ENCODE results near the gene RFNG.

RFNG gene

DNA sequence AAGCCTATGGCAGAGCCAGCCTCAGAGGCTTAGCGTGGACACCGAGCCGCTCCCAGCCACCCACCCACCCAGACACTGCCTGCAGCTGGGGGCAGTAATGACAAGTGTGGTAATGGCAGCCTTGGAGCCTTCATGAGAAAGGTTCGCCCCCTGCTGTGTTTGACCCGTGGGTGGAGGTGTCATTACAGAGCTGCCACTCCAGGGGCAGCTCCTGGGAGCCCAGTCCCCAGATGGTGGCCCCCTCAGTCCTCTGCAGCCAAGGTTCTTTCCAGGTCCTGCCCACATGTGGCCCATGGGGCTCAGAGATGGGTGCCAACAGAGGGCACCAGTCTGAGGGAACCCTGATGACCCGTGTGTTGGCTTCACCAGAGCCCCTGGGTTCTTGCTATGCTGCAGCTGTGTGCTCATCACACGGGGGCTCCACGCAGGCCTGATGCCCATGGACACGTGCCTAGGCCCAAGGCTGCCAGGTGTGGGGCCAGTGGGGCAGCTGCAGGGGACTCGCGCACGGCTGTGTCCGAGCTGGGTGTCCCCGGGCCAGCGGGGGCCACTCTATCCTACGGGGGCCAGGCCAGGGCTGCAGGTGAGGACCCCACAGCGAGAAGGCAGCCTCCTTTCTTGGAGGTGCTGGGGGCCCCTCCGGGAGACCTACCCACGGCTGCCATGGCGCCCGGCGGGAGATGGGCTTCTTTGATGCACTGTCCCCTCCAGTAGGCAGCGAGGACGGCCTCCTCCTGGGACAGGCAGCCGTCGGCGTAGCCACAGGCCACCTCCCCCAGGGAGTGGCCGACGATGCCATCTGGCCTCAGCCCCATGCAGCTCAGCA, 38.3 kb upstream of the RFNG start:
- DNase-seq = no peak

GRCh38 chr17:82088838-82089722, 37.5 kb upstream of the RFNG start:
- no peak for DNase-seq

DNA sequence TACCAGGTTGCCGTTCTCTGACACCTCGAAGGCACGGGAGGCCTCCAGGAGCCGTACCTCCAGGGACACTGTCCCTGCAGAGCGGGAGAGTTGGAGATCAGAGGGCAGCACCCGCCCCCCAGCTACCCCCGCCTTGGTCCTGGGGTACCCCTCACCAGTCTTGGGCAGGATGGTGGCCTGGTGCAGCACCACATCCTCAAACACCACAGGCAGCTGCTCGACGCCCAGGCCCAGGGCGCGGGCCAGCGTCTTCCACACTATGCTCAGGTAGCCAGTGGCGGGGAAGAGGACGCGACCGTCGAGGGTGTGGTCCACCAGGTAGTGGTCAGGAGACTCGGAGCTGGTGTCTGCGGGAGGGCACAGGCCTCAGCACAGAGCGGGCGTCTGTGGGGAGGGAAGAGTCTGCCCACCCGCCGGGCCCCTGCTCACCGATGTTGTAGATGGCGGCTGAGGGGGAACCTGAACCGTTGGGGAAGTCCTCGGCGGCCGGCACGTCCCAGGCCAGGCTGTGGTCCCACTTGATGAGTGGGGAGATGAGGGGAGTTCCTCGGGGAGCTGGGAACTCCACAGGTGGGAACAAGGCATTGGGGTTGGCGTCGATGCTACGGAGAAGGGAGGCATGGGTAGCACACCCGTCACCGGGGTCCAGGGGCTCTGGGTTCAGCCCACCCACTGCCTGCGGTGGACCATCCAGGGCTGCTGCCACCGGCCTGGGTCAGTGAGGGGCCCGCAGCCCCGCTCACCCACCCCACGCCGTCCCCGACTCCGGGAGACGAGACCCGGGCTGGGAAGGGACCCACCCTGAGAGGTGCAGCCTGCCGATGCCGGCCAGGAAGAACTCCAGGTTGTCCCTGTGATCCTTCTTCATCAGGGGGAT, 36.6 kb upstream of the RFNG start:
- DNase-seq = no peak

DNA sequence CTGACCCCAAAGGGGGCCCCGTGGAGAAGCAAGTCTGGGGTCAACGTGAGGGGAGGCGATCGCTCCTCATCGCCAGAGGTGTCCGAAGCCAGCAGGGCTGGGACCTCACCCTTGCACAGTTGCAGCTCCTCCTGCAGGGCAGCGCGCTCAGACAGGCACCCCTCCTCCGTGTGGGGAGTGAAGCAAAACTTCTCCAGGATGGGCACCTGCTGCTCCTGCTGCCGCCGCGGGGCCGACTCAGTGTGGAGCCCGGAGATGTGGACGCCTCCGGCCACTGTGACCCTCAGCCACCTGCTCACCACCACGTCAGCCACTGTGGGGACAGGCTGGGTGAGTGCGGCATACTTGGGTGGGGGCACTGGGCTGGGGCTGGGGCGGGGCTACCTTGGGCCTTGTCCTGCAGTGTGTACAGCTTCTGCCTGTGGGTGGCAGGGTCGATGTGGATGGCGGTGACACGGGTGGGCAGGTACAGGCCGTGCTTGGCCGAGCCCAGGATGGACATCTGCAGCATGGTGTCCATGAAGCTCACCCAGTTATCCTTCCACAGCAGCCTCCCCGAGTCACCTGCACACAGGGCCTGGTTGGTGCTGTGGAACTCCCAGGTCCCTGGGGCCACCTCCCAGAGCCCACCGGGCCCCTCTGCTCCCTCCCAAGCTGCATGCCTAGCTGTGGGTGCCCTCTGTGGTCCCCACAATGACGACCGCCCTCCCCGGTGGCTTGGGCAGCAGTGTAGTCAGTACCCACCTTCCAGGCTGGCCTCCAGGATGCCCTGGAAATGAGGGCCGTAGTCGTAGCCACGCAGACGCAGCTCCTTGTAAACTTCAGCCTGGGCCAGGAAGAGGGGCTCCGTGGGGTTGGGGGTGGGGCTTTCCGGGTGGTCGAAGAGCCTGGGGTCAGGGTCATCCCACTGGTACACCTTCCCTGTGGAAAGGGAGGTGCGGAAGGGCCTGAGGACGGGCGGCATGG, 35.6 kb upstream of the RFNG start:
- no peak for DNase-seq

GRCh38 chr17:82085931-82086764, 34.5 kb upstream of the RFNG start:
- no peak for DNase-seq

GRCh38 chr17:82085031-82085861, 33.6 kb upstream of the RFNG start:
- no peak for DNase-seq

DNA sequence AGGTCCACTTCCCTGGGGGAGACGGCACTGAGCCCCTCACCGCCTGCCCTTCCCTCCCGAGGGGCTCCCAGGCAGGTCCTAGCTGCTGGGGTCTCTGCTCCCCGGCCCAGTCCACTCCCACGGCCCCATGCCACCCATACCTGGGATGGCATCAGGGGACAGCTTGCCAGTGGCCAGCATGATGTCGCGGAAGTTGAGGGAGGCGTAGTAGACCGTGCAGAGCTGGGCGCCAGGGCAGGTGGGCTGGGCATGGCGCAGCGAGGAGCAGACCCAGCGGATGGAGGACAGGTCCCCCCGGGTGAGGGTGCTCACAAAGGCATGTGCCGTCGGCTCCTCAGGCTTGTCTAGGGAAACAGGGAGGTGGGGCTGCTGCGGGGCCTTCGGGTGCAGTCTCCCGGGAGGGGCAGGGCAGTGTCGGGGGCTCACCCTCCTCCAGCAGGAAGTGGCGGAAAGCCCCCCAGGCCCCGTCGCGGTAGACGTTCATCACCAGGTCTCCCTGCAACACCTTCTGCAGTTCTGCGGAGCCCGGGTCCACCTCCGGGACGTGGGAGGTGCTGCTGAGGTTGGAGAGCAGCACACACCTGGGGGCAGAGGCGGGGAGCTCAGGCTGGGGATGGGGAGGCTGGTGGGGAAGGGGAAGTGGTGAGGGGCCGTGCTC, 32.9 kb upstream of the RFNG start:
- no peak for DNase-seq

GRCh38 chr17:82083533-82084359, 32.1 kb upstream of the RFNG start:
- DNase-seq = no peak

GRCh38 chr17:82083009-82083408, 31.4 kb upstream of the RFNG start:
- DNase-seq = no peak

GRCh38 chr17:82082456-82082855, 30.8 kb upstream of the RFNG start:
- no peak for DNase-seq

GRCh38 chr17:82081966-82082365, 30.4 kb upstream of the RFNG start:
- DNase-seq = no peak

- no peak for DNase-seq
These were observed 29.9 kb upstream of the RFNG start for GRCh38 chr17:82081546-82081945.

DNA sequence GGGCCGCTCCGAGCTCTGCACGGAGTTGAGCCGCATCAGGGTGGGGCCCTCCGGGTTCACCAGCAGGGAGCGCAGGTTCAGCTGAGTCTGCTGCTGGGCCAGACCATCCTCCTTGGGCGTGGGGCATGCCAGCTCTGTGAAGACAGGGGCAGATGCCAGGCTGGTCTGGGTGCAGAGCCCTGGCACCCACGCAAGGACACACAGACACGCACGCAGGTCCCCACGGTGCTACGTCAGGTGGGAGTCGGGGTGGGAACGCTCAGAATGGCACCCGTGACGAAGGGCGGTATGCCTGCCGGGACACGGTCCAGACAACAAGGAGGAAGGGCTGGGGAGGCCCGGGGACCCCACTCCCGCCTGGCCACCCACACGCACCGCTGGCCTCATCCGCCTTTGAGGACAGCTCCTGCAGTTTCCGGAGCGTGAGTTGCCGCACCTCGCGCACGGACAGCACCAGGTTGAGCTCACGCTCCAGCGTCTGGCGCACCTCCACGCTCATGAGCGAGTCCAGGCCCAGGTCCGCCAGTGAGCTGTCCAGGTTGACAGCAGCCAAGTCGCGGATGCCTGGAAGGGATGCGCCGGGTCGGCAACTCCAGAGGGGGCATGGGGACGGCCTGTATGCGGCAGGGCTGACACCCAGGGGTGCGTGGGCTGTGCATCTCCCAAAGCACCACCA, 29.3 kb upstream of the RFNG start:
- DNase-seq = no peak

- no peak for DNase-seq
These were observed 28.6 kb upstream of the RFNG start for GRCh38 chr17:82080048-82080788.

DNA sequence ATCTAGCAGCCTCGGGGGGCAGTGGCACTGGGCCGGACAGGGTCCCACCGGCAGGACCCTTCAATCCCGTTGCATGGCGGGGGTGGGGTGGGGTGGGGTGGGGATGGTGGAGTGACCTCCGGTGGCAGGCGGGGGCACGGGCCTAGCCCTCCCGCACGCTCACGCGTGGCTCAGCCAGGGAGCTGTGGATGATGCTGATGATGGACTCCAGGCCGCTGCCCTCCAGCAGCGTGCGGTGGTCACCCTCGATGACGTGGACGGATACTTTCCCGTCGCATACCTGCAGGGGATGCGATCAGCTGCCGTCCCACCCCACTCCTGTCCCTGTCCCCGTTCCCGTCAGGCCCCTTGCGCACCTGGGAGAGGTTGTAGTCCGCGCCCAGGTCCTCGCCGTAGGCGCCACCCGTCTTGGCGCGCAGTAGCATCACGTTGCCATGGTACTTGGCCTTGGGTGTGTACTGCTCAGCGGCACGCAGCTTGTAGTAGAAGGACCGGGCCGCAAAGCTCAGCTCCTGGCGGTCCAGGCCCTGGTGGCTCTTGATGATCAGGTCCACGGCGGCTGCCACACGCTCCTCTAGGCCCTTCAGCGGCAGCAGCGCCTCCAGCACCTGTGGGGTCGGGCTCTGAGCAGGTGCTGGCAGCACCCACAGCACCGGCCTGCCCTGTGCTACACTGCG, 27.5 kb upstream of the RFNG start:
- no peak for DNase-seq

DNA sequence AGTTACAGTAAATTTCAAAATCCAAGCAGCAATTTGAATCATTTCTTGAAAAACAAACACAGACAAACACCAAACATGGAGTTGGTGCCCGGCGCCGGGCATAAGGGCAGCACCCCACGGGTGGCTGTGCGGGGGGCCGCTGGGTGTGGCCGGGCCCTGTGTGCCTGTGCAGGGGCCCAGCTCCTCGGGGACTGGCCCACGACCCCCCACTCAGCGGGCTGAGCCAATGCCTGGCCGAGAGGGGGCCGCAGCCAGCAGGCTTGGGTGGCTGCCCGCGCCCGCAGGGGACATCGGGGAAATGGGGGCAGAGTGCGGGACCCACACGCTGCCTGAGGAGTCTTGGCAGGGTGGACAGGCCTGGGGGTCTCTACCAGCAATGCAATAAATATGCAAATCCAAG, 26.8 kb upstream of the RFNG start:
- DNase-seq = no peak

All from Kasumi-1 (cell line).